ENCODE data around the gene MED13L. TPM values are rescaled to one million over a fixed set of nuclear protein-coding genes. Genes with fewer than 3 reads are reported as not detected.
A peak's percentile ranks its signal among the peaks of the same experiment; 100 is the strongest.

The MED13L gene
- total and polyA plus RNA-seq, 12 donors, result 8.8 to 106 (median 73.8) TPM

- Histone ChIP-seq H3K4me3 (no peak overlapping the region), H3K4me1 (replicated peaks in 1 of 2) (no peaks in the 10 kb centered on the region), H3K27ac (no peak overlapping the region), H3K36me3 (replicated peaks in 1 of 2) (peaks cover 0 to 10% of the 10 kb centered on the region in 2 donors), H3K9me3 (replicated peaks in 1 of 3) (no peaks in the 10 kb centered on the region), H3K27me3 (no peaks in the 10 kb centered on the region)
- TF ChIP-seq POLR2A (IDR thresholded peaks at IDR 0.05) (no peak), CTCF (IDR thresholded peaks at IDR 0.05) (no peak)
- no peak for DNase-seq
- intact Hi-C loops (cut with DNase I), result no loop called here
- WGBS, 4 donors, result 77 to 80% (median 78%) methylated on average over 6 of the region's 6 CpGs
These were observed 324.0 kb downstream of the MED13L start for GRCh38 chr12:115953450-115953849.

GRCh38 chr12:115953031-115953430 lies 324.5 kb downstream of the MED13L start:
- H3K27ac ChIP-seq, result peak overlapping the region in 1 of 5 donors; percentile 8
- no peaks in the 10 kb centered on the region for H3K9me3 ChIP-seq (replicated peaks in 1 of 3)
- no peak overlapping the region for H3K4me3 ChIP-seq
- TF ChIP-seq POLR2A (IDR thresholded peaks at IDR 0.05) (no peak), CTCF (IDR thresholded peaks at IDR 0.05) (no peak)
- intact Hi-C loops (cut with DNase I), result no loop called here
- 84 to 93% (median 91%) methylated on average over 7 of the region's 7 CpGs for WGBS, 4 donors
- no peaks in the 10 kb centered on the region for H3K4me1 ChIP-seq (replicated peaks in 1 of 2)
- DNase-seq, result no peak
- no peaks in the 10 kb centered on the region for H3K27me3 ChIP-seq
- H3K36me3 ChIP-seq (replicated peaks in 1 of 2), result peaks cover 0 to 6% of the 10 kb centered on the region in 2 donors

- no peak for TF ChIP-seq CTCF (IDR thresholded peaks at IDR 0.05)
- no peak for TF ChIP-seq POLR2A (IDR thresholded peaks at IDR 0.05)
These were observed 326.5 kb downstream of the MED13L start for GRCh38 chr12:115950959-115951358.

GRCh38 chr12:115949675-115950074 lies 327.8 kb downstream of the MED13L start:
- H3K27ac ChIP-seq, result no peak overlapping the region
- TF ChIP-seq POLR2A (IDR thresholded peaks at IDR 0.05) (no peak), CTCF (IDR thresholded peaks at IDR 0.05) (no peak)
- H3K4me3 ChIP-seq, result no peak overlapping the region
- H3K9me3 ChIP-seq (replicated peaks in 1 of 3), result no peaks in the 10 kb centered on the region
- 89 to 100% (median 92%) methylated on average over 8 of the region's 8 CpGs for WGBS, 4 donors
- H3K4me1 ChIP-seq (replicated peaks in 1 of 2), result no peaks in the 10 kb centered on the region
- no peak for DNase-seq
- H3K27me3 ChIP-seq, result no peaks in the 10 kb centered on the region
- H3K36me3 ChIP-seq (replicated peaks in 1 of 2), result no peaks in the 10 kb centered on the region
- intact Hi-C loops (cut with DNase I), result no loop called here

More at GRCh38 chr12:115950959-115951358, 326.5 kb downstream of the MED13L start:
- intact Hi-C loops (cut with DNase I), result no loop called here
- no peak overlapping the region for H3K27ac ChIP-seq
- no peaks in the 10 kb centered on the region for H3K36me3 ChIP-seq (replicated peaks in 1 of 2)
- 92 to 96% (median 95%) methylated on average over 9 of the region's 9 CpGs for WGBS, 4 donors
- no peaks in the 10 kb centered on the region for H3K4me1 ChIP-seq (replicated peaks in 1 of 2)
- no peak for DNase-seq
- H3K27me3 ChIP-seq, result no peaks in the 10 kb centered on the region
- H3K9me3 ChIP-seq (replicated peaks in 1 of 3), result no peaks in the 10 kb centered on the region
- no peak overlapping the region for H3K4me3 ChIP-seq
